Right lobe of liver (tissue), 4 donors: ENCODE results near the gene DIAPH2.

ENCODE experiments used
- POLR2A ChIP-seq: fragments of 450-650 bp; IDR thresholded peaks from one replicate; pipeline ENCODE4 v1.6.1; 2017; ENCODE audit warnings: antibody characterized with exemption, mild to moderate bottlenecking
- TF ChIP-seq, protein P1 (sequence below), 4 donors: fragments of 200-600 bp in 3 of 4; fragments of 450-650 bp in 1 of 4; IDR thresholded peaks; one replicate each; pipeline versions ENCODE4 v1.5.1 to v1.8.0; 2016 to 2022; ENCODE audit warnings: antibody characterized with exemption in 4 of 4, mild to moderate bottlenecking in 2 of 4
- donor health status: DM: no; HTN: no; CAD: no.
- donor health status: DM: no; HTN: no; CAD: no.
- donor health status: DM: no; HTN: yes; CAD: no.

DNA sequence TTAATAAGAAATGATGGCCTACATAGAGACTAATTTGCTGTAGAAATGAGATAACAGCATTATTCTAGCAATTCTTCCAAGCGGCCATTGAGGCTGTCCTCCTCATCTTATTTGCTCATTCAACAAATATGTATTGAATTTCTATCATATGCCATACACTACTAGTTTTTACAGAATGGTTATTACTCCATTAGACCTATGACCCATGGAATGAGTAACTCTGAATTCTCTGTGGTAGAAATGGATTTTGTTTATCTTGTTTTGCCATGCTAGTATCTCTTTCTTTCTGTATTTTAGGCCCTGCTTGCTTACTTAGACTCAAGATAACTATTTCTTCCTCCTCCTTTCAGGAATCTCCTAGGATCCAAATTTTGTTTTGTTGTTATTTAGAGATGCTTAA is 302.6 kb downstream of the DIAPH2 start:
- TF ChIP-seq, protein P1, sequence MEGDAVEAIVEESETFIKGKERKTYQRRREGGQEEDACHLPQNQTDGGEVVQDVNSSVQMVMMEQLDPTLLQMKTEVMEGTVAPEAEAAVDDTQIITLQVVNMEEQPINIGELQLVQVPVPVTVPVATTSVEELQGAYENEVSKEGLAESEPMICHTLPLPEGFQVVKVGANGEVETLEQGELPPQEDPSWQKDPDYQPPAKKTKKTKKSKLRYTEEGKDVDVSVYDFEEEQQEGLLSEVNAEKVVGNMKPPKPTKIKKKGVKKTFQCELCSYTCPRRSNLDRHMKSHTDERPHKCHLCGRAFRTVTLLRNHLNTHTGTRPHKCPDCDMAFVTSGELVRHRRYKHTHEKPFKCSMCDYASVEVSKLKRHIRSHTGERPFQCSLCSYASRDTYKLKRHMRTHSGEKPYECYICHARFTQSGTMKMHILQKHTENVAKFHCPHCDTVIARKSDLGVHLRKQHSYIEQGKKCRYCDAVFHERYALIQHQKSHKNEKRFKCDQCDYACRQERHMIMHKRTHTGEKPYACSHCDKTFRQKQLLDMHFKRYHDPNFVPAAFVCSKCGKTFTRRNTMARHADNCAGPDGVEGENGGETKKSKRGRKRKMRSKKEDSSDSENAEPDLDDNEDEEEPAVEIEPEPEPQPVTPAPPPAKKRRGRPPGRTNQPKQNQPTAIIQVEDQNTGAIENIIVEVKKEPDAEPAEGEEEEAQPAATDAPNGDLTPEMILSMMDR (IDR thresholded peaks at IDR 0.05): no peak
- TF ChIP-seq POLR2A: no peak
